Fibroblast of skin of scalp (primary cell): ENCODE data around the gene NELFCD. TPM values are rescaled to one million over a fixed set of nuclear protein-coding genes. Genes with fewer than 3 reads are reported as not detected.
"Not testable (repeated sequence)": the region's sequence is repeated elsewhere in the genome, so short reads cannot be mapped to it uniquely, and the experiment has no call there.

Source experiments
- DNase-seq: peaks from one replicate; pipeline ENCODE4 v3.0.0-alpha.2; 2013
- polyA plus RNA-seq, 2 experiments: library from polyadenylated mRNA; unstranded; fragments of 120-200 nt; gene quantifications; one replicate each; pipeline ENCODE4 v1.2.1, GENCODE V29; 2013; ENCODE audit not compliant: insufficient read length in 2 of 2

NELFCD gene
- 66.2 TPM for polyA plus RNA-seq (2013, experiment 1 of 2; ENCODE audit: insufficient read length)
- 64.1 TPM for polyA plus RNA-seq (2013, experiment 2 of 2; ENCODE audit: insufficient read length)

- DNase-seq = peak; percentile 88
Observed at GRCh38 chr20:58980711-58981627, at the start of gene NELFCD. NELFCD (plus strand) TSS chr20:58981256; CDS start chr20:58981310, 54 bp downstream.

GRCh38 chr20:58932170-58932569, 48.9 kb upstream of the NELFCD start:
- no peak for DNase-seq

- DNase-seq = no peak
Observed at GRCh38 chr20:58938078-58938477, 43.0 kb upstream of the NELFCD start.

GRCh38 chr20:58938541-58938940, 42.5 kb upstream of the NELFCD start:
- DNase-seq = no peak

GRCh38 chr20:58941471-58941870, 39.6 kb upstream of the NELFCD start:
- DNase-seq = no peak

- peak; percentile 0 for DNase-seq
Observed at GRCh38 chr20:58942549-58942948, 38.5 kb upstream of the NELFCD start.

GRCh38 chr20:58944610-58945009, 36.4 kb upstream of the NELFCD start:
- DNase-seq = no peak

GRCh38 chr20:58945965-58946631, 35.0 kb upstream of the NELFCD start:
- no peak for DNase-seq

- not testable (repeated sequence) for DNase-seq
Observed at GRCh38 chr20:58947797-58948388, 33.2 kb upstream of the NELFCD start.

GRCh38 chr20:58950603-58951002, 30.5 kb upstream of the NELFCD start:
- DNase-seq = no peak

GRCh38 chr20:58953050-58953449, 28.0 kb upstream of the NELFCD start:
- DNase-seq = no peak

- DNase-seq = no peak
Observed at GRCh38 chr20:58956078-58956477, 25.0 kb upstream of the NELFCD start.

- DNase-seq = no peak
Observed at GRCh38 chr20:58959652-58960051, 21.4 kb upstream of the NELFCD start.

- no peak for DNase-seq
Observed at GRCh38 chr20:58963060-58963584, 17.9 kb upstream of the NELFCD start.

- DNase-seq = not testable (repeated sequence)
Observed at GRCh38 chr20:58963922-58964321, 17.1 kb upstream of the NELFCD start.

GRCh38 chr20:58965270-58966064, 15.6 kb upstream of the NELFCD start:
- no peak for DNase-seq

- DNase-seq = no peak
Observed at GRCh38 chr20:58967652-58968429, 13.2 kb upstream of the NELFCD start.

GRCh38 chr20:58969439-58969838, 11.6 kb upstream of the NELFCD start:
- no peak for DNase-seq

- no peak for DNase-seq
Observed at GRCh38 chr20:58970146-58970545, 10.9 kb upstream of the NELFCD start.

- DNase-seq = no peak
Observed at GRCh38 chr20:58971429-58971828, 9.6 kb upstream of the NELFCD start.

- no peak for DNase-seq
Observed at GRCh38 chr20:58973179-58973578, 7.9 kb upstream of the NELFCD start.
